NCI-H187 (cell line): ENCODE measurements around the gene C6orf47.

ENCODE experiments used
- DNase-seq, 2 experiments: peaks; one replicate each; lab custom pipeline; 2025; lab: John Stamatoyannopoulos, UW

C6orf47 gene

GRCh38 chr6:31614684-31615578 is 45.6 kb downstream of the C6orf47 start, which contains the start of gene AIF1:
AIF1 (plus strand) TSS chr6:31615234; CDS start chr6:31615330, 96 bp downstream.
- no peak for DNase-seq

- DNase-seq, result no peak
Observed at GRCh38 chr6:31614075-31614619, 46.4 kb downstream of the C6orf47 start.

- no peak for DNase-seq
Observed at GRCh38 chr6:31610968-31611367, 49.6 kb downstream of the C6orf47 start.

- DNase-seq, result no peak
Observed at GRCh38 chr6:31609519-31610406, 50.8 kb downstream of the C6orf47 start.
